Fibroblast of skin of right biceps (primary cell): ENCODE results near the gene BLTP3B.

ENCODE experiments used
- DNase-seq: peaks from one replicate; pipeline ENCODE4 v3.0.0-alpha.2; 2013

The BLTP3B gene

GRCh38 chr12:100163416-100164152, 20.9 kb upstream of the BLTP3B start:
- peak; percentile 42 for DNase-seq

- DNase-seq: no peak
These were observed 16.9 kb upstream of the BLTP3B start for GRCh38 chr12:100159391-100160104.

GRCh38 chr12:100158535-100158934, 15.9 kb upstream of the BLTP3B start:
- no peak for DNase-seq

GRCh38 chr12:100157427-100157821, 14.8 kb upstream of the BLTP3B start:
- no peak for DNase-seq

GRCh38 chr12:100156731-100157426, 14.2 kb upstream of the BLTP3B start:
- no peak for DNase-seq

- peak; percentile 58 for DNase-seq
These were observed 12.0 kb upstream of the BLTP3B start for GRCh38 chr12:100154474-100155247.

- DNase-seq: no peak
These were observed 10.5 kb upstream of the BLTP3B start for GRCh38 chr12:100153131-100153530.

- DNase-seq: no peak
These were observed 9.1 kb upstream of the BLTP3B start for GRCh38 chr12:100151769-100152168.

GRCh38 chr12:100146252-100146651, 3.6 kb upstream of the BLTP3B start:
- no peak for DNase-seq

GRCh38 chr12:100145643-100146042, 3.0 kb upstream of the BLTP3B start:
- DNase-seq: no peak

GRCh38 chr12:100141998-100142850, 450 bp downstream of the BLTP3B start:
- DNase-seq: no peak

- DNase-seq: peak; percentile 87
These were observed 1.0 kb downstream of the BLTP3B start for GRCh38 chr12:100141666-100141997.

GRCh38 chr12:100138803-100139098, 3.9 kb downstream of the BLTP3B start:
- DNase-seq: no peak

GRCh38 chr12:100138048-100138802, 4.4 kb downstream of the BLTP3B start:
- peak; percentile 9 for DNase-seq

GRCh38 chr12:100133200-100133599, 9.5 kb downstream of the BLTP3B start:
- no peak for DNase-seq

GRCh38 chr12:100128512-100128908, 14.2 kb downstream of the BLTP3B start:
- peak; percentile 58 for DNase-seq

- DNase-seq: peak; percentile 47
These were observed 14.7 kb downstream of the BLTP3B start for GRCh38 chr12:100127766-100128511.

- DNase-seq: no peak
These were observed 19.2 kb downstream of the BLTP3B start for GRCh38 chr12:100123316-100124095.

- DNase-seq: no peak
These were observed 22.3 kb downstream of the BLTP3B start for GRCh38 chr12:100120355-100120754.

- DNase-seq: no peak
These were observed 27.4 kb downstream of the BLTP3B start for GRCh38 chr12:100115291-100115690.
